ENCODE data around the gene C6orf89. TPM values are rescaled to one million over a fixed set of nuclear protein-coding genes. Genes with fewer than 3 reads are reported as not detected.
"Not testable (repeated sequence)": the region's sequence is repeated elsewhere in the genome, so short reads cannot be mapped to it uniquely, and the experiment has no call there.

The C6orf89 gene
- polyA plus RNA-seq, 1 experiment, result 59.7 TPM

DNA sequence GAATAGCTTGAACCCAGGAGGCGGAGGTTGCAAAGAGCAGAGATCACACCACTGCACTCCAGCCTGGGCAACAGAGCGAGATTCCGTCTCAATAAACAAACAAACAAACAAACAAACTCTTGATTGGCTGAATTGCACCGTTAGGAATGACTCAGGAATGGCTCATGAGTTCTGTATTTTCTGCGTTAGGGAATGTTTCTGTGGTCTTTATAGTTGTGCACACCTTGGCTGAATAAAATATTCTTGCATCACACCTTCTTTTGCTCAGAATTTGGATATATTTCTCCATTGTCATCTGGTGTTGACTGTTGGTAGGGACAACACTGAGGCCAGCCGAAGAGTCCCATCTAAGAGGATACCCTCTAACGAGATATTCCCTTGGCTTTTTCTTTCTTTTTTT lies 49.1 kb downstream of the C6orf89 start:
- no peak overlapping the region for H3K4me3 ChIP-seq (ENCODE audit: low read depth, low read length)
- H3K27me3 ChIP-seq (ENCODE audit: control insufficient read depth, insufficient read depth, low read length), result no peaks in the 10 kb centered on the region
- TF ChIP-seq CTCF (IDR thresholded peaks at IDR 0.05; ENCODE audit: low read depth, low read length), result no peak
- H3K27ac ChIP-seq (ENCODE audit: low read depth, low read length), result no peak overlapping the region
- CTCF ChIA-PET, result interaction anchor here (0.8 kb wide), 1 partner anchor 18 kb away, joined by 3 read pairs; no protein-coding TSS in a partner anchor
- DNase-seq (ENCODE audit: low read depth, low spot score), result no peak
- no peaks in the 10 kb centered on the region for H3K9me3 ChIP-seq (ENCODE audit: control insufficient read depth, insufficient read depth, low read length)
- POLR2A ChIA-PET, result no interaction called here

- Histone ChIP-seq H3K27ac (ENCODE audit: low read depth, low read length) (no peak overlapping the region), H3K9me3 (ENCODE audit: control insufficient read depth, insufficient read depth, low read length) (no peaks in the 10 kb centered on the region; the same call in 1 of the 2 replicates), H3K4me3 (ENCODE audit: low read depth, low read length) (no peak overlapping the region), H3K27me3 (ENCODE audit: control insufficient read depth, insufficient read depth, low read length) (no peaks in the 10 kb centered on the region)
- DNase-seq (ENCODE audit: low read depth, low spot score), result no peak
- no peak for TF ChIP-seq CTCF (IDR thresholded peaks at IDR 0.05; ENCODE audit: low read depth, low read length)
- ChIA-PET POLR2A (no interaction called here), CTCF (interaction anchor here (0.8 kb wide), 1 partner anchor 52 kb away, joined by 3 read pairs; no protein-coding TSS in a partner anchor)
Measured at GRCh38 chr6:36936824-36937223, 51.1 kb downstream of the C6orf89 start.

GRCh38 chr6:36937896-36938295 lies 52.1 kb downstream of the C6orf89 start:
- Histone ChIP-seq H3K9me3 (ENCODE audit: control insufficient read depth, insufficient read depth, low read length) (no peaks in the 10 kb centered on the region; the same call in 1 of the 2 replicates), H3K27me3 (ENCODE audit: control insufficient read depth, insufficient read depth, low read length) (no peaks in the 10 kb centered on the region), H3K27ac (ENCODE audit: low read depth, low read length) (no peak overlapping the region), H3K4me3 (ENCODE audit: low read depth, low read length) (no peak overlapping the region)
- no peak for DNase-seq (ENCODE audit: low read depth, low spot score)
- CTCF ChIA-PET, result interaction anchor here (0.8 kb wide), 1 partner anchor 53 kb away, joined by 3 read pairs; no protein-coding TSS in a partner anchor
- POLR2A ChIA-PET, result no interaction called here
- no peak for TF ChIP-seq CTCF (IDR thresholded peaks at IDR 0.05; ENCODE audit: low read depth, low read length)

- CTCF ChIA-PET, result no interaction called here
- TF ChIP-seq CTCF (IDR thresholded peaks at IDR 0.05; ENCODE audit: low read depth, low read length), result no peak
- DNase-seq (ENCODE audit: low read depth, low spot score), result peak; percentile 75
- Histone ChIP-seq H3K27ac (ENCODE audit: low read depth, low read length) (no peak overlapping the region), H3K4me3 (ENCODE audit: low read depth, low read length) (no peak overlapping the region), H3K9me3 (ENCODE audit: control insufficient read depth, insufficient read depth, low read length) (no peaks in the 10 kb centered on the region; the same call in 1 of the 2 replicates), H3K27me3 (ENCODE audit: control insufficient read depth, insufficient read depth, low read length) (no peaks in the 10 kb centered on the region)
- POLR2A ChIA-PET, result interaction anchor here (0.5 kb wide), 1 partner anchor 361 kb away, joined by 5 read pairs; no protein-coding TSS in a partner anchor
Measured at GRCh38 chr6:36938536-36938935, 52.8 kb downstream of the C6orf89 start.

DNA sequence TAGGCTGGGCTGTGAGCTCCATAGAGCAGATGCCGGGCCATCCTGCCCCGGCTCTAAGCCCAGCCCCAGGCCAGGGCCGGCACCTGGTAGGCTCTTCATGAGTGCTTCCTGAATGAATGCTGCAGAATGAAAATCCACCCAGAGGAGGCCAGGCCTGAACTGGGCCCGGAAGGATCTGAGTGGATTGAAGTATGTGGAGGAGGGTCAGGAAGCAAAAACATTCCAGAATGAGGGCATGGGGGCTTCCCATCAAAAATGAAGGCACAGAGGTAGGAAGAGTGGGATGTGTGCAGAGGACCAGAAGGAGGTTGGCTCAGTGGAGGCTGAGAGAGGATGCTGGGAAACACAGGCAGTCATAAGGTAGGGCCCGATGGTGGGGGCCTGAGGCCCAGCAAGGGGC lies 53.3 kb downstream of the C6orf89 start:
- DNase-seq (ENCODE audit: low read depth, low spot score); H3K27me3 ChIP-seq (ENCODE audit: control insufficient read depth, insufficient read depth, low read length); H3K27ac ChIP-seq (ENCODE audit: low read depth, low read length); POLR2A ChIA-PET; H3K9me3 ChIP-seq (ENCODE audit: control insufficient read depth, insufficient read depth, low read length); H3K4me3 ChIP-seq (ENCODE audit: low read depth, low read length); CTCF ChIA-PET: not testable (repeated sequence)

All from AG04450 (cell line).